Muscle layer of colon (tissue), 2 donors: Measurements from ENCODE around the gene RPL18.

ENCODE experiments used
- H3K27ac ChIP-seq: one replicate; pipeline ENCODE4 v1.7.0; 2013; ENCODE audit warnings: low read depth, mild to moderate bottlenecking, low read length, moderate library complexity
- H3K27me3 ChIP-seq, 2 donors: one replicate each; pipeline ENCODE4 v1.7.0; 2013; ENCODE audit warnings: low read length in 2 of 2, mild to moderate bottlenecking in 2 of 2; ENCODE audit not compliant: insufficient read depth in 2 of 2, control insufficient read depth in 1 of 2
- H3K36me3 ChIP-seq: one replicate; pipeline ENCODE4 v1.7.0; 2013; ENCODE audit warnings: mild to moderate bottlenecking, low read length; ENCODE audit not compliant: insufficient read depth
- H3K4me1 ChIP-seq: one replicate; pipeline ENCODE4 v1.7.0; 2013; ENCODE audit warnings: mild to moderate bottlenecking, low read length; ENCODE audit not compliant: insufficient read depth
- H3K4me3 ChIP-seq, 2 donors: one replicate each; pipeline ENCODE4 v1.7.0; 2013; ENCODE audit warnings: low read length in 2 of 2, low read depth in 1 of 2, mild to moderate bottlenecking in 1 of 2, moderate library complexity in 1 of 2
- H3K9ac ChIP-seq: one replicate; pipeline ENCODE4 v1.7.0; 2013; ENCODE audit warnings: low read length
- H3K9me3 ChIP-seq: one replicate; pipeline ENCODE4 v1.7.0; 2013; ENCODE audit warnings: mild to moderate bottlenecking, low read length
- donor health status: abdominal sarcoma.
- donor health status: Adenocarcinoma of cecum.

The RPL18 gene

GRCh38 chr19:48642862-48643261 lies 23.9 kb upstream of the RPL18 start:
- Histone ChIP-seq H3K27ac (no peak overlapping the region), H3K4me3 (no peak overlapping the region), H3K27me3 (no peaks in the 10 kb centered on the region), H3K4me1 (peaks cover 29% of the 10 kb centered on the region), H3K9ac (no peak overlapping the region), H3K36me3 (no peaks in the 10 kb centered on the region), H3K9me3 (no peaks in the 10 kb centered on the region)

GRCh38 chr19:48641850-48642249 lies 22.9 kb upstream of the RPL18 start:
- Histone ChIP-seq H3K27ac (no peak overlapping the region), H3K36me3 (no peaks in the 10 kb centered on the region), H3K9me3 (no peaks in the 10 kb centered on the region), H3K27me3 (no peaks in the 10 kb centered on the region), H3K9ac (no peak overlapping the region), H3K4me1 (peaks cover 29% of the 10 kb centered on the region), H3K4me3 (no peak overlapping the region)

- H3K4me3 ChIP-seq = no peak overlapping the region
- no peak overlapping the region for H3K9ac ChIP-seq
Measured at GRCh38 chr19:48639483-48640375, 20.8 kb upstream of the RPL18 start.

GRCh38 chr19:48638831-48639381 lies 19.9 kb upstream of the RPL18 start:
- peak overlapping the region; percentile 3 to 91 for H3K4me3 ChIP-seq
- H3K27ac ChIP-seq = peak overlapping the region; percentile 64
- H3K9ac ChIP-seq = peak overlapping the region; percentile 71
- H3K36me3 ChIP-seq = no peaks in the 10 kb centered on the region
- H3K9me3 ChIP-seq = no peaks in the 10 kb centered on the region
- H3K27me3 ChIP-seq = no peaks in the 10 kb centered on the region
- H3K4me1 ChIP-seq = peaks cover 18% of the 10 kb centered on the region

More at GRCh38 chr19:48639483-48640375, 20.8 kb upstream of the RPL18 start:
- H3K27ac ChIP-seq = no peak overlapping the region
- no peaks in the 10 kb centered on the region for H3K27me3 ChIP-seq
- H3K4me1 ChIP-seq = peaks cover 19% of the 10 kb centered on the region
- H3K36me3 ChIP-seq = no peaks in the 10 kb centered on the region
- no peaks in the 10 kb centered on the region for H3K9me3 ChIP-seq

- Histone ChIP-seq H3K9me3 (no peaks in the 10 kb centered on the region), H3K27me3 (no peaks in the 10 kb centered on the region), H3K4me1 (peaks cover 25% of the 10 kb centered on the region), H3K4me3 (peak overlapping the region; percentile 44 to 91), H3K9ac (peak overlapping the region; percentile 71), H3K36me3 (peaks cover 6% of the 10 kb centered on the region), H3K27ac (peak overlapping the region; percentile 64)
Measured at GRCh38 chr19:48637948-48638830, 19.2 kb upstream of the RPL18 start.

GRCh38 chr19:48637449-48637947 lies 18.5 kb upstream of the RPL18 start:
- peaks cover 32% of the 10 kb centered on the region for H3K4me1 ChIP-seq
- no peaks in the 10 kb centered on the region for H3K9me3 ChIP-seq

GRCh38 chr19:48636859-48637448 lies 18.0 kb upstream of the RPL18 start, which contains the start of gene DBP:
DBP (minus strand) TSS chr19:48637379; CDS start chr19:48636994, 385 bp downstream.
- Histone ChIP-seq H3K27me3 (no peaks in the 10 kb centered on the region), H3K9ac (peak within 1 kb of the TSS; percentile 75), H3K4me1 (peaks cover 35% of the 10 kb centered on the region), H3K27ac (peak within 1 kb of the TSS; percentile 64), H3K36me3 (peaks cover 17% of the 10 kb centered on the region), H3K4me3 (peak within 1 kb of the TSS; percentile 78 to 91), H3K9me3 (no peaks in the 10 kb centered on the region)

More at GRCh38 chr19:48637449-48637947, 18.5 kb upstream of the RPL18 start:
- Histone ChIP-seq H3K36me3 (peaks cover 13% of the 10 kb centered on the region), H3K27ac (peak overlapping the region; percentile 64), H3K9ac (peak overlapping the region; percentile 71), H3K27me3 (no peaks in the 10 kb centered on the region), H3K4me3 (peak overlapping the region; percentile 78 to 91)

GRCh38 chr19:48635966-48636858 lies 17.2 kb upstream of the RPL18 start:
- peak overlapping the region; percentile 64 for H3K27ac ChIP-seq
- no peaks in the 10 kb centered on the region for H3K9me3 ChIP-seq
- peaks cover 42% of the 10 kb centered on the region for H3K4me1 ChIP-seq
- no peaks in the 10 kb centered on the region for H3K27me3 ChIP-seq
- peak overlapping the region; percentile 75 for H3K9ac ChIP-seq
- peaks cover 24% of the 10 kb centered on the region for H3K36me3 ChIP-seq
- peak overlapping the region; percentile 78 to 91 for H3K4me3 ChIP-seq

- Histone ChIP-seq H3K4me1 (peaks cover 50% of the 10 kb centered on the region), H3K36me3 (peaks cover 32% of the 10 kb centered on the region), H3K4me3 (peak overlapping the region; percentile 78 to 91), H3K27me3 (no peaks in the 10 kb centered on the region), H3K9ac (peak overlapping the region; percentile 75), H3K27ac (peak overlapping the region; percentile 64), H3K9me3 (no peaks in the 10 kb centered on the region)
Measured at GRCh38 chr19:48635263-48635965, 16.4 kb upstream of the RPL18 start.
